OCI-LY7 (cell line): Measurements from ENCODE around the gene SOX13.

ENCODE experiments used
- EZH2phosphoT487 ChIP-seq: fragments of 200-600 bp; sonication (generic); IDR thresholded peaks from 2 replicates; pipeline ENCODE4 v1.6.1; 2018; ENCODE audit warnings: low read depth, borderline replicate concordance, mild to moderate bottlenecking, mixed run types, antibody characterized with exemption, low read length, moderate library complexity, mixed read lengths
- TF ChIP-seq, protein P1 (sequence below): fragments of 200-600 bp; sonication (generic); conservative IDR thresholded peaks from 2 replicates; pipeline ENCODE4 v1.5.1; 2014; ENCODE audit warnings: mild to moderate bottlenecking, antibody characterized with exemption, low read length, moderate library complexity, mixed read lengths

- TF ChIP-seq, protein P1, sequence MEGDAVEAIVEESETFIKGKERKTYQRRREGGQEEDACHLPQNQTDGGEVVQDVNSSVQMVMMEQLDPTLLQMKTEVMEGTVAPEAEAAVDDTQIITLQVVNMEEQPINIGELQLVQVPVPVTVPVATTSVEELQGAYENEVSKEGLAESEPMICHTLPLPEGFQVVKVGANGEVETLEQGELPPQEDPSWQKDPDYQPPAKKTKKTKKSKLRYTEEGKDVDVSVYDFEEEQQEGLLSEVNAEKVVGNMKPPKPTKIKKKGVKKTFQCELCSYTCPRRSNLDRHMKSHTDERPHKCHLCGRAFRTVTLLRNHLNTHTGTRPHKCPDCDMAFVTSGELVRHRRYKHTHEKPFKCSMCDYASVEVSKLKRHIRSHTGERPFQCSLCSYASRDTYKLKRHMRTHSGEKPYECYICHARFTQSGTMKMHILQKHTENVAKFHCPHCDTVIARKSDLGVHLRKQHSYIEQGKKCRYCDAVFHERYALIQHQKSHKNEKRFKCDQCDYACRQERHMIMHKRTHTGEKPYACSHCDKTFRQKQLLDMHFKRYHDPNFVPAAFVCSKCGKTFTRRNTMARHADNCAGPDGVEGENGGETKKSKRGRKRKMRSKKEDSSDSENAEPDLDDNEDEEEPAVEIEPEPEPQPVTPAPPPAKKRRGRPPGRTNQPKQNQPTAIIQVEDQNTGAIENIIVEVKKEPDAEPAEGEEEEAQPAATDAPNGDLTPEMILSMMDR = no peak
- no peak for TF ChIP-seq EZH2phosphoT487
Observed at GRCh38 chr1:204104331-204105130, 31.6 kb downstream of the SOX13 start.
